Measurements from ENCODE around the gene SLC4A3.
A peak's percentile ranks its signal among the peaks of the same experiment; 100 is the strongest.

The SLC4A3 gene

GRCh38 chr2:219638217-219638947 lies 11.0 kb downstream of the SLC4A3 start:
- CTCF ChIA-PET, result interaction anchor here (0.7 to 1.1 kb wide), 6 partner anchors 40 to 144 kb away, joined by 3 to 5 read pairs (median 3); no protein-coding TSS in a partner anchor
- no peaks in the 10 kb centered on the region for H3K9me3 ChIP-seq (ENCODE audit: control insufficient read depth, insufficient read depth, low read depth, low read length)
- H3K27ac ChIP-seq (ENCODE audit: extremely low read depth, low read depth, low read length), result no peak overlapping the region
- no peaks in the 10 kb centered on the region for H3K4me1 ChIP-seq (ENCODE audit: control insufficient read depth, insufficient read depth, low read length)
- TF ChIP-seq, protein P1, sequence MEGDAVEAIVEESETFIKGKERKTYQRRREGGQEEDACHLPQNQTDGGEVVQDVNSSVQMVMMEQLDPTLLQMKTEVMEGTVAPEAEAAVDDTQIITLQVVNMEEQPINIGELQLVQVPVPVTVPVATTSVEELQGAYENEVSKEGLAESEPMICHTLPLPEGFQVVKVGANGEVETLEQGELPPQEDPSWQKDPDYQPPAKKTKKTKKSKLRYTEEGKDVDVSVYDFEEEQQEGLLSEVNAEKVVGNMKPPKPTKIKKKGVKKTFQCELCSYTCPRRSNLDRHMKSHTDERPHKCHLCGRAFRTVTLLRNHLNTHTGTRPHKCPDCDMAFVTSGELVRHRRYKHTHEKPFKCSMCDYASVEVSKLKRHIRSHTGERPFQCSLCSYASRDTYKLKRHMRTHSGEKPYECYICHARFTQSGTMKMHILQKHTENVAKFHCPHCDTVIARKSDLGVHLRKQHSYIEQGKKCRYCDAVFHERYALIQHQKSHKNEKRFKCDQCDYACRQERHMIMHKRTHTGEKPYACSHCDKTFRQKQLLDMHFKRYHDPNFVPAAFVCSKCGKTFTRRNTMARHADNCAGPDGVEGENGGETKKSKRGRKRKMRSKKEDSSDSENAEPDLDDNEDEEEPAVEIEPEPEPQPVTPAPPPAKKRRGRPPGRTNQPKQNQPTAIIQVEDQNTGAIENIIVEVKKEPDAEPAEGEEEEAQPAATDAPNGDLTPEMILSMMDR (tag by site-specific recombination; IDR thresholded peaks at IDR 0.05), result peak; percentile 10; the same call in 1 of the 2 replicates
- TF ChIP-seq ZNF670 (tag by site-specific recombination; IDR thresholded peaks at IDR 0.05; ENCODE audit: low read depth), result no peak
- H3K4me3 ChIP-seq (ENCODE audit: low read depth, low read length), result no peak overlapping the region
- POLR2A ChIA-PET, result interaction anchor here (1.2 to 1.3 kb wide), 2 partner anchors 8 to 94 kb away, joined by 3 read pairs; partner anchors contain the start of genes CHPF and TMEM198
- H3K36me3 ChIP-seq (ENCODE audit: control insufficient read depth in 2 of 2, insufficient read depth in 1 of 2, low read length in 2 of 2), result peaks cover 0 to 19% of the 10 kb centered on the region in 2 experiments; a peak in 1 of 3 replicates

GRCh38 chr2:219638948-219639755 lies 11.7 kb downstream of the SLC4A3 start:
- CTCF ChIA-PET, result interaction anchor here (0.7 to 1.0 kb wide), 5 partner anchors 71 to 144 kb away, joined by 3 to 5 read pairs (median 3); no protein-coding TSS in a partner anchor
- POLR2A ChIA-PET, result interaction anchor here (1.2 to 1.3 kb wide), 2 partner anchors 9 to 95 kb away, joined by 3 read pairs; partner anchors contain the start of genes CHPF and TMEM198
- no peak overlapping the region for H3K27ac ChIP-seq (ENCODE audit: extremely low read depth, low read depth, low read length)

More at GRCh38 chr2:219638948-219639755, 11.7 kb downstream of the SLC4A3 start:
- TF ChIP-seq ZNF133 (tag by site-specific recombination; IDR thresholded peaks at IDR 0.05) (no peak), RBAK (tag by site-specific recombination; IDR thresholded peaks at IDR 0.05) (no peak), ZNF530 (tag by site-specific recombination; IDR thresholded peaks at IDR 0.05; ENCODE audit: low read depth) (no peak), ZNF2 (tag by site-specific recombination; IDR thresholded peaks at IDR 0.05) (no peak), ZNF24 (tag by site-specific recombination; IDR thresholded peaks at IDR 0.05) (no peak), ZNF341 (tag by site-specific recombination; IDR thresholded peaks at IDR 0.05; ENCODE audit: low read depth) (no peak), ZBTB21 (tag by site-specific recombination; IDR thresholded peaks at IDR 0.05) (no peak), ZBTB8A (tag by site-specific recombination; IDR thresholded peaks at IDR 0.05) (no peak), ZNF19 (tag by site-specific recombination; IDR thresholded peaks at IDR 0.05; ENCODE audit: low read depth) (no peak), ZFP41 (tag by site-specific recombination; IDR thresholded peaks at IDR 0.05; ENCODE audit: borderline replicate concordance) (no peak), ZXDB (tag by site-specific recombination; IDR thresholded peaks at IDR 0.05) (no peak), ZSCAN5A (tag by site-specific recombination; IDR thresholded peaks at IDR 0.05) (no peak), KLF1 (tag by site-specific recombination; IDR thresholded peaks at IDR 0.05) (no peak), ZBTB11 (tag by site-specific recombination; conservative IDR thresholded peaks at IDR 0.05; ENCODE audit: low read depth) (no peak)
- TF ChIP-seq, protein P2, sequence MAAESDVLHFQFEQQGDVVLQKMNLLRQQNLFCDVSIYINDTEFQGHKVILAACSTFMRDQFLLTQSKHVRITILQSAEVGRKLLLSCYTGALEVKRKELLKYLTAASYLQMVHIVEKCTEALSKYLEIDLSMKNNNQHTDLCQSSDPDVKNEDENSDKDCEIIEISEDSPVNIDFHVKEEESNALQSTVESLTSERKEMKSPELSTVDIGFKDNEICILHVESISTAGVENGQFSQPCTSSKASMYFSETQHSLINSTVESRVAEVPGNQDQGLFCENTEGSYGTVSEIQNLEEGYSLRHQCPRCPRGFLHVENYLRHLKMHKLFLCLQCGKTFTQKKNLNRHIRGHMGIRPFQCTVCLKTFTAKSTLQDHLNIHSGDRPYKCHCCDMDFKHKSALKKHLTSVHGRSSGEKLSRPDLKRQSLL (tag by site-specific recombination; IDR thresholded peaks at IDR 0.05), result no peak
- Histone ChIP-seq H3K36me3 (ENCODE audit: control insufficient read depth in 2 of 2, insufficient read depth in 1 of 2, low read length in 2 of 2) (peaks cover 0 to 16% of the 10 kb centered on the region in 2 experiments; a peak in 1 of 3 replicates), H3K4me1 (ENCODE audit: control insufficient read depth, insufficient read depth, low read length) (no peaks in the 10 kb centered on the region), H3K9me3 (ENCODE audit: control insufficient read depth, insufficient read depth, low read depth, low read length) (no peaks in the 10 kb centered on the region), H3K4me3 (ENCODE audit: low read depth, low read length) (no peak overlapping the region)

Measured in HEK293 (cell line).